Activated CD4-positive, alpha-beta T cell treated with anti-CD3 and anti-CD28 coated beads for 24 hours (primary cell): ENCODE data around the gene PTPN22.
"Not testable (repeated sequence)": the region's sequence is repeated elsewhere in the genome, so short reads cannot be mapped to it uniquely, and the experiment has no call there.

Experiments used
- DNase-seq, 2 donors: peaks; one replicate each; pipeline ENCODE4 v3.0.0-alpha.2; 2020; ENCODE audit warnings: low read depth in 2 of 2

The PTPN22 gene

DNA sequence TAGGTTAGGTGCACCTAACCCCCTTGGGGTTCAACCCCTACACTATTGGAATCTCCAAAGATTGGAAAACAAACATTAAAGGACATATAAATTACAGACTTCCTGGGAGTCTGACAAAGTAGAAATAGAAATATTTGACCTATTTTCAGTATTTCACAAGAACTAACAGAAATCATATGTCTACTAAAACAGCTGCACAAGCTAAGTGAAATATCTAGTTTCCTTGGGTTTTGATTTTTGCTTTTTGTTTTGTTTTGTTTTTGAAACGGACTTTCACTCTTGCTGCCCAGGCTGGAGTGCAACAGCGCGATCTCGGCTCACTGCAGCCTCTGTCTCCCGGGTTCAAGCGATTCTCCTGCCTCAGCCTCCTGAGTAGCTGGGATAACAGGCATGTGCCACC lies 18.8 kb downstream of the PTPN22 start:
- not testable (repeated sequence) for DNase-seq

DNA sequence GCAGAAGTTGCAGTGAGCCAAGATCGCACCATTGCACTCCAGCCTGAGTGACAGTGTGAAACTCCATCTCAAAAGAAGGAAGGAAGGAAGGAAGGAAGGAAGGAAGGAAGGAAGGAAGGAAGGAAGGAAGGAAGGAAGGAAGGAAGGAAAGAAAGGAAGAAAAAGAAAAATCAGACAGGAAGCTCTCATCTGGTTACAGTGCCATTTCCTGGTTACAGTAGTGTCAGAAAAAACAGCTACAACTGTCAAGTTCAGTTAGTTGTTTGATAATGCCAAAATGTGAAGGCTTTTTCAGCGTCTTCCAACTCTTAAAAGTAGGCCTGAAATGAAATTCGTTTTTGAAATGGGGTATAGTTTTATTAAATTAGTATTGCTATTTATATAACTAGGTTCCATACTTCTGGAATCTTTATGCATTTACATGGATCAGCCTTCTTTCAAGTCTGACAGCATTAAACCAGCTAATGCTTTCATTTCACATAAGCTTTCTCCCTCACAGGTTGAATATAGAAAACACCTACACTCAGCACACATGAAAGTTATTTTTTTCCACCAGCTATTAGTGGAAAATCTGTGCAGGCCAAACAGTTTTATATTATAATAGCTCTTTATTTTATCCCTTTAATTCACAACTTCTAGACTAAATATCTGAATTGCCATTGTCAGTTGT lies 21.2 kb downstream of the PTPN22 start:
- DNase-seq = no peak

DNA sequence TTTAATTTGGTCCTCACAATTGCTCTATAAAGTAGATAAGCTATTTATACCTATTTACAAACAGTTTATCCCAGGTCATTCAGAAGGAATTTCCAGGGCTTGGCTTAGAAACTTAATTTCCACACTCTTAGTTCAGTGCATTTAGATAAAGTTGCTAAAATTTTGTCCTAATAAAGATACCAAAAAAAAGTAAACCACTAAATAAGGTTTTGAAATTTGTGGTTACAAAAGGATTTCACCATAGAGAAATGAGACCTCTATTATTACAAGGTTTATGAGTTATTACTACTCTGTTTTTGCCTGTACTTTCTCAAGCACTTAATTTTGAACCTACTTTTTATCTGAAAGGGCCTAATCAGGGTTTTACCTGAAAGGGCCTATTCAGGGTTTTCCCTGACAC lies 22.4 kb downstream of the PTPN22 start:
- DNase-seq = no peak

DNA sequence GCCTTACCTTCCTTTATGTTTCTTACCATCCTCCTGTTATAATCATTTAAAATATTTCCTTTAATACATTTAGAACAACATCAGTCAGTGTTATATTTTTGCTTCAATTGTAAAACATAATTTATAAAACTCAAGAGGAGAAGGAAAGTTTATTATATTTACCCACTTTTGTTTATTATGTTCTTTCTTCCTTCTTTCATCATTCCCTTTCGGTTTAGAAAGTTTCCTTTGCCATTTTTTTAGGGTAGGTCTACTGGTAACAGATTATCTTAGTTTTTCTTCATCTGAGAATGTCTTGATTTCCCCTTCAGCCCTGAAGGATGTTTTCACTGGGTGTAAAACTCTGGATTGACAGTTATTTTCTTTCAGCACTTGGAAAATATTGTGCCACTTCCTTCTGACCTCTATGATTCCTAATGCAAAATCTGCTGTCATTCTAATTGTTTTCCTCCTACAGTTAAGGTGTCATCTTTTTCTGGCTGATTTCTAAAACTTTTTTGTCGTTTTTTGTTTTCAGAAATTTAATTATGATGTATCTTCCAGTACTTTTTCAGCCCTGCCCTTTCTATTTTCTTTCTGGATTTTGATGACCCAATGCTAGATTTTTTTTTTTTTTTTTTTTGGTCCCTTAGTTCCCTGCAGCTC lies 25.0 kb downstream of the PTPN22 start:
- no peak for DNase-seq

DNA sequence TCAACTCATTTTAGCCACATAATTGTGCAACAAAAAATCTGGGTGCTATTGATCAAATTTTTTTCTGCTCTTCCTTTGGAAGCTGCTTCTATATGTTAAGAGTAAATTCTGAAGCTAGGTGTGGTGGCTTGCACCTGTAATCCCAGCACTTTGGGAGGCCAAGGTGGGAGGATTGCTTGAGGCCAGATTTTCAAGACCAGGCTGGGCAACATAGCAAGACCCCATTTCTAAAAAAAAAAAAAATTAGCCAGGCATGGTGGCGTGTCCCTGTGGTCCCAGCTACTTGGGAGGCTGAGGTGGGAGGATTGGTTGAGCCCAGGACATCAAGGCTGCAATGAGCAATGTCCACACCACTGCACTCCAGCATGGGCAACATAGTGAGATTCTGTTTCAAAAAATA lies 35.0 kb downstream of the PTPN22 start:
- DNase-seq = no peak

DNA sequence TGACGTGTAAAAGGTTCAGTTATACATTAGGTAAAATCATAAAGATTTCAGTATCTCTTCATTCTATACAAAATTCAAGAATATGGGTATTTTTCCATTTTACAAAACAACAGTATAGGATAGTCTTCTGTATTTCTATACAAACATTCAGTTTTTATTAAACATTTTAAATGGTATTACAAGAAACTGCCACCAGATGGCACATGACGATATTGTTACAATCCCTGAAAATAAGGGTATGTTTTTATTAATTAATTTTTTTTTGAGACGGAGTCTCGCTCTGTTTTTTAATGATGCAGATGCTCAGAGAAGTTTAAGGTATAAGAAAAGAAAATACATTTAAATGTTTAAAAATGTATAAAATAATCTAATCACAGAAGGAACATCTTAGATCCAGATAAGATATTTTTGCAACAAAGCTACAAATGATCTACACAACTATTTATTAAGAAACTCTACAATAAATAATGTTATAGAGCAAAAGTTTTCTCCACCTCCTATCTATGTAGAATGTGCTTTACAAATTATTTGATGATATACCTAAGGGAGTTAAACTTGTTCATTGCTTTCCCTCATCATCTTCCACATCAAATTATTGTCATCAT lies 35.7 kb downstream of the PTPN22 start:
- DNase-seq = peak in 1 of 2 donors; percentile 33

DNA sequence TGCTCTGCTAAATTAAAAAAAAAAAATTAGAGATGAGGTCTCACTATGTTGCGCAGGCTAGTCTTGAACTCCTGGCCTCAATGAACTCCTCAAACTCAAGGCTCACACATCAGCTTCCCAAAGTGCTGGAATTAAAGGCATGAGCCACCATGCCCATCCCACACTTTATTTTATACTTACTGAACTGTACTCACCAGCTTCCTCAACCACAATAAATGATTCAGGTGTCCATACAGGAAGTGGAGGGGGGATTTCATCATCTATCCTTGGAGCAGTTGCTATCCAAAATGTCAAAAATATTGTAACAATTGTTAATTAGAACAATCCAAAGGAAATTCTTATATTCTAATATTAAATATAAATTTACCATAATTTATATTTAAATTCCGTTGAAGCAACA lies 36.8 kb downstream of the PTPN22 start:
- DNase-seq = no peak

DNA sequence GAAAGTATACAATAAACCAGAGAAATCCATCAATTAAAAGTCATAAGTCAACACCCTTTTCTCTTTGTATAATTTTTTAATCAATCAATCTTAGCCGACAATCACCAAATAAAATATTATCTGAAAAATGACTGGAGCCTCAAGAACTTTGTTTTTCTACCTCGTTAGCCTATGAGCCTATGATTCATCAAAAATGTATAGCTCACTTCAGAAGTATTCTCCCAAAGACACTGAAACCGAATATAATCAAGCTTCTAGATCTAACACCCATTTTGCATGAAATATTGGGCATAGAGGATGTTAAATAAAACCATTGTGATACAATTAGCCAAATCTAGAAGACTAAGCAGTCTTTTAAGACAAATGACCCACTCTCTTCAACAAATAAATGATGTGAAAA lies 41.5 kb downstream of the PTPN22 start:
- DNase-seq = no peak

DNA sequence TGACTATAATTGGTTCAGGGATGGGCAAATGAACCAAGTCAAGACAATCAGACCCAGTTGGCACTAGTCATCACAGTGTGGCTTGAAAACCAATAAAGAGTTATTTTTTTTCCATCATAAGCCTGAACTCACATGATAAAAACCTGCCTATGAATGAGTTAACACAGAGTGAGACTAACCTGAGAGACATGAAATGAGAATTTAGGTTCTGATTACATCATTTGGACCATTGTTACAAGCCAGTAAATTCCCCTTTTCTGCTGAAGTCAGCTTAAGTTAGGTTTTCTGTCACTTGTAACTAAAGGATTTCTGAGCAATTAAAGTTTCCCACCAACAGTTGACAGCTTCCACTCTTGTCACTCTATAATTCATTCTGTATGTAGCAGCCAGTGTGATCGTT lies 49.6 kb downstream of the PTPN22 start:
- no peak for DNase-seq

DNA sequence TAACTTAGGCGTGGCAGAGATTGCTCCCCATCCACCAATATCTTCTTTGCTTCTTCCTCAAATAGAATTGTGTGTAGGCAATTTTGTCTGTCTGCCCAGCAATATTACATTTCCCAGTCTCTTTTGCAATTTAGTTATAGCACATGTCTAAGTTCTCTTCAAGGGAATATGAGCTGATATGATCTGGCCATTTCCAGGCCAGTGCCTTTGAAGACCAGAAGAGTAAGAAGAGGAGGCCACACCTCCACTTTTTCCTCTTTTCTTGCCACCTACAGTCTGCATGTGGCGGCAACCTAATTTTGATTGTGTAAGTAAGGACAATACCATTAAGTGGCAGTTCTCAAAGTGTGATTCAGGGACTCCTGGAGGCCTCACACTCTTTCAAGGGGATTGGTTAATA lies 52.9 kb downstream of the PTPN22 start:
- no peak for DNase-seq

DNA sequence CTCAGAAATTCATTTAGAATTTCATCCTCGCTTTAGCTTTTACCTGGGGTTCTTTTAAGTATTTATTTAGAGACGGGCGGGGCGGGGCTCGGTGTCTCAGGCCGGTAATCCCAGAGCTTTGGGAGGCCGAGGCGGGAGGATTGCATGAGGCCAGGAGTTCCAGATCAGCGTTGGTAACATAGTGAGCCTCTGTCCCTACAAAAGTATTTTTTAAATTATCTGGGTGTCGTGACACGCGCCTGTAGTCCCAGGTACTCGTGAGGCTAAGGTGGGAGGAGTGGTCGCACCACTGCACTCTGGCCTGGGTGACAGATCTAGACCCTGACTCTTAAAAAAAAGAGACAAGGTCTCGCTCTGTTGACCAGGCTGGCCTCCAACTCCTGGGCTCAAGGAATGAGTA lies 58.3 kb downstream of the PTPN22 start:
- no peak for DNase-seq

DNA sequence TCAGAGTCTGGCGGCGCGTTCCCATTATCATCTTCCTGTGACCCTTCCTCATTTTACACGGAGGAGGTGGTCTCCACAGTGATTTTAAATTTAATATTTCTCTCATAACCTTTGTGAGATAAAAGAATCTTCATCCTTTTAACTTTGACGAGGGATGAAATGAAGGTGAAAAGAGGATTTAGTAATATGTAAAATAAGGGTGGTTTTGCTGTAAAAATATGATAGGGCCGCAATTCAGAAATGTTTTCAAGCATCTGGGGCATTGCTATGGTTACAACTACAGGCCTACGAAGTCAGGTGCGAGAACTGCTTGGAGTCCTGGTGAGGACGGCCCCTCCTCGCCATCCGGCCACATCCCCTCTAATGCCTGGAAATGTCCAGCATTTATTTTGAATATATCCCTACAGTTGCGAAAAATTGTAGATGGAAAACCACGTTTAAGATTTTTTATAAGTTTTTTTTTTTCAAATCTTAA lies 58.8 kb downstream of the PTPN22 start:
- no peak for DNase-seq

DNA sequence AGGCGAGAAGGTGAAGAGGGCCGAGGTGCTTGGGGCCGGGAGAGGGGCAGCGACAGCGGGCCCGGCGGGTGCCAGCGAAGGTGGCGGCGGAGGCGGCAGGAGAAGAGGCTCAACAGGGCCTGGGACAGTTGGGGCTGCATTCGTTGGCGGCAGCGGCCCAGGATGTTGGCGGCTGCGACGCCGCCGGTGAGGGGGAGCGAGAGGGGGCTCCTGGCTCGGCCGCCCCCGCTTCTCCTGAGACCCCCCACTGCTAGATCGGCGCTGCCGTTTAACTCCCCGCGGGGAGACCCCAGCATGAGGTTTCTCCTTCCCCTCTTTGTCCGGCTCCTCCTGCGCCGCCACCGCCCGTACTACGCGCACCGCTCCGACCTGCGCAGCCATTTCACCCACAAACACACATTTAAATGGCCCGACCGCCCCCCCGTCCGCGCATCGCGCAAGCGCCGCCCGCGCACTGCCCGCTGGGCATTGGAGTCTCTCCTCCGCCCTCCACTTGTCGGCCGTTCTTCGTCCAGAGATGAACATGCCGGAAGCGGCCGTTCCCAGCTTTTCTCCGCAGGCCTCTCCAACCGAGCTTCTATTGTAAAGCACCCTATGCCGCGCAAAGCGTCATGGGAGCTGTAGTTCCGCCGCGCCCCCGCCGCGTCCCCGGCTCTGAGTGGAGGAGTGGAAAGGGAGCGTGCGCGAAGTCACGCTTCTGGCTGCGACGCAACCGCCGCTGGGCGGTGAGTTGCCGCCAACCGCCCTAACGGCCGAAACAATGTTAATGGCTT lies 59.4 kb downstream of the PTPN22 start, which contains the start of gene RSBN1:
Gene RSBN1, minus strand, starts transcription at position 589 of the 773 bp plus-strand sequence. Its CDS starts 64 bp downstream, at position 525.
- peak; percentile 96 for DNase-seq

DNA sequence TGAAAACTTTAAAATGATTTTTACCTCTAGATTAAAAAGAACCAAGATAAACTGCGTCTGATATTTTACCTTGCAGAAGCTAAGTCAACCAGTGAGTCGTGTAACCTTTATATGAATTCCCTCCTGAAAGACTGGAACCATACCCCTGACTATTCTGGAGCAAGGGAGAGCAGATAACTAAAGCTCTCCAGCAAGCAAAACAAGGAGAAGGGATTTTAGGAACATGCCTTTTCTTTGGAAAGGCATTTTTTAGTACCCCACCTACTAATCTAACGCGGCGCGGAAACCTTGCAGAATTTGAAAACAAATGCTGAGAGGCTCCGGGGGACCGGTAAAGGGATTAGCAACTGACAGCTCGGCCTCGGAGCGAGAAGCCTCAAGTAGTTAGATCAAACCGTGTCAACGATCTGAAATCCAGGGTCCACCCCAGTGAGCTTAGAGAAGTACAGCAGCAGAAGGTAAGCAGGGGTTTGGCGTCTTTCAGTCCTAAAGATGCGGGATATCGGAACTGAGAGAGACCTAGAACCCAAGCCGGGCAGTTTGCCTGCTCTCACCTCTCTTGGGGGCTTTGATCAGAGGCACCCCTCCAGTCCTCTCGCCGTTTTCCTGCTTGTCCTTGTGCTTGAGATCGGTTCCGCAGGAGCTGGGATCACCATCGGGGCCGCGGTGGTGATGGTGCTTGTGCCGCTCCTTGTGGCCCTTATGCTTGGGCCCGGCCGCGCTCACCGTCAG lies 60.2 kb downstream of the PTPN22 start:
- DNase-seq = peak in 1 of 2 donors; percentile 8

DNA sequence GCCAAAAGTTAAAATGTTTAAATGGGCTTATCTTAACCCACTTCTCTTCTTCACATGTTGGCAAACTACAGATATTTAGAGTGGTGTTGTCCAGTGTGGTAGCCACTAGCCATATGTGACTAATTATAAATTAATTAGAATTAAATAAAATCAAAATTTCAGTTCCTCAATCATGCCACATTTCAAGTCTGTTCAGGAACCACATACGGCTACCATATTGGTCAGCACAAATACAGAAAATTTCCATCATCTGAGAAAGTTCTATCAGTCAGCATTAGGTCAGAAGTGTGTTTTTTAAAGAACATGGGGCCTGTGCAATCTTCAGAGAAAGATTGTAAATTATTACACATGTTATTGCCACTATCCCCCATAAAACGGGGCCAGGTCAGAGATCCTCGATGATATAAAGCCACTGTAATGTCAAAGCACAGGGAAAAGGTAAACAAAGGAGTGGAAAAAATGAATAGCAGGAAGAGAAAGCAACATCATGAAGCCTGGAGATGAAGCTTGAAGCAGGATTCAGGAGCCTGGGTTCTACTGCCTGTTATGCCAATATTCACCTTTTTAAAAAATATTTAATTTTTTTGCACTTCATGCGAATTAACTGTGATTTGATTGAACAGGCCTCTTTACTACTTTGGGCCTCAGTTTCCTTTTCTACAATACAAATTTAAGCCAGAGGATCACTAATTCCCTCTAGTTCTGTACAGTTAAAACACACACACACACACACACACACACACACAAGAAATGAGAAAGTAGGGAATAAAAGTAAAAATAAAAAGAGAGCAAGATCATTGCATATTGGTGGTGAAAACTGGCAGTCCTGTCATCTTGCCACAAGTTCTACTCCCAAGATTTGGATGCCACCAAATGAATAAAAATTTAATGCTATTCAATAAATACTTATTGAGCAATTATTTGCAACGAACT lies 61.6 kb downstream of the PTPN22 start:
- DNase-seq = no peak

DNA sequence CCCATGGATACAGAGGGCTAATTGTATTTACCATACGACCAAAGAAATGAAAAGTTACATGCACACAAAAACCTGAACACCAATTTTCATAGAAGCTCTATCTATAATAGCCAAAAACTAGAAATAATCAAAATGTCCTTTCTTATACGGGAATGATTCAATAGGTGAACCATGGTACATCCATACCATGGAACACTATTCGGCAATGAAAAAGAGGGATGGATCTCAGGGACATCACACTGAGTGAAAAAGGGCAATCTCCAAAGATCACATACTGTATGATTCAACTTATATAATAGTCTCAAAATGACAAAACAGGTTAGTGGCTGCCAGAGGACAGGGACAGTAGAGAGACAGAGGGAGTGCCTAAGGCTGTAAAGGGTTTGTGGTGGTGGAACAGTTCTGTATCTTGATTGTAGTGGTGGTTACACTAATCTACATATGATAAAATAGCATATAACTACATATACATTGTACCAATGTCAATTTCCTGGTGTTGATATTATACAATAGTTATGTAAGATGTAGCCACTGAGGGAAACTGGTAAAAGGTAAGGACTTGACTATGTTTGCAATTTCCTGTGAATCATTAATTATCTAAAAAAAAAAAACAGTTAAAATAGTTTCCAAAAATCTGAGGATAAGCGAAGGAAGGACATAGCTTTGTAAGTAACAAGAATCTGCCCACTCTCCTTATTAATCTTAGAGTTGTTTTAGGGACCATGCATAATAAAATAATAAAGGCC lies 62.9 kb downstream of the PTPN22 start:
- DNase-seq = no peak

DNA sequence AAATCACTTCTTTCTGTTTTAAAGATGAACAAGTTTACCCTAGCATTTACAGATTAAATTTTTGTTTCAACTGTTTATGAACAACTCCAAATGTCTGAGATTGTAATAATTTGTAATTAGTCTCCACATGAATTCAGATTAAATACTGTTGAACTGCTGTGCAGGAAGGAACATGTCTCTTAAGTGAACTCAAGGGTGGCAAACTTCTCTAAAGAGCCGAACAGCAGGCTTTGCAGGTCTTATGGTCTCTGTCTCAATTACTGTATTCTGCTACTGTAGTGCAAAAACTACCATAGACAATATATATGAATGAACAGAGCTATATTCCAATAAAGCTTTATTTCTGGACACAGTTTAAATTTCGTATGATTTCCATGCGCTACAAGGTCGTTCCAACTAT lies 65.9 kb downstream of the PTPN22 start:
- no peak for DNase-seq

DNA sequence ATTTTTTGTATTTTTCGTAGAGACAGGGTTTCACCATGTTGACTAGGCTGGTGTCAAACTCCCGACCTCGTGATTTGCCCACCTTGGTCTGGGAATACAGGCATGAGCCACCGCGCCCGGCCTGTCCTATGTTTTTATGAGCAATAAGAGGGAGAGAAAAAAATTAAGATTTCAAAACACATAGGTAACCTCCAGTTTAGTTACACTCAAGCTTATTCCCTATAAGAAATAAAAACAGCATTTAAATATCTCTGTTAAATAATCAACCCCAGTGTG lies 66.3 kb downstream of the PTPN22 start:
- DNase-seq = no peak

DNA sequence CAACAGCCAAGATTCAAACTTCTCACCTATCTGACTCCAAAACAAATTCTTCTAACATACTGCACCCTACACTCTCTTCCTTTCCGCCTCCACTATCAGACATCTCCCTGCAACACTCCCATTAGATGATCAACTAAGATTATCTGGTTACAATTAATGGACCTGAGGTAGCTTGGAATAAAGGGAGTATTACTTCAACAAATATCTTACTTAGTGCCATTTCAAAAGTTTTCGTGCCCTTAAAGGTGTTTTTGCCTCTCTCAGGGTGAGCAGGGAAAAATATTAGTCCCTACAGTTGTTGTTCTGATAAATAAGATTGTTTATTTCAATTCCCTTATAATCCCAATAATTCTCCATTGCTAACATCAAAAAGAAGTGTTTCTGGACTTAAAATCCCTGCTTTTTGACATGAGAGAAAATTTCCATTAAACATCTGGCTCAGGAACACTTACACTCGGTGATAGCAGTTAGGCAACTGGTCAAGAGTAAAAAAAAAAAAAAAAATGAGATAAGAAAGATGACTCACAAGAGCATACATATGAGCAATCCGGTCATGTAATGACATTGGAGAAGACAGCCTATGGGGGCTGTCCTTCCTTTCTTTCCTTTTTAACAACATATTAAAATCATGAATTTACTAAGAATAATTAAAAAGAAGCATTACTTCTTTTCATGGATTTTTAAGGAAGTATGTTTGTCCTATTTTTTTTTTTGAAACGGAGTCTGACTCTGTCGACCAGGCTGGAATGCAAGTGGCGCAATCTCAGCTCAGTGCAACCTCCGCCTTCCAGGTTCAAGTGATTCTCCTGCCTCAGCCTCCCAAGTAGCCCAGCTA lies 66.9 kb downstream of the PTPN22 start:
- no peak for DNase-seq
